GM08714 (cell line): ENCODE data around the gene EDC3.
"Not testable (repeated sequence)": the region's sequence is repeated elsewhere in the genome, so short reads cannot be mapped to it uniquely, and the experiment has no call there.

Experiments
- H3K4me3 ChIP-seq: fragments of 200-500 bp; sonication (Bioruptor generic); 2 replicates; pipeline ENCODE4 v1.5.1; 2014; ENCODE audit warnings: mild to moderate bottlenecking, low read length, inconsistent platforms
- ZNF274 ChIP-seq: IDR thresholded peaks from 2 replicates; pipeline ENCODE4 v1.6.1; 2012; ENCODE audit warnings: mild to moderate bottlenecking, low read depth, low read length

The EDC3 gene, protein sequence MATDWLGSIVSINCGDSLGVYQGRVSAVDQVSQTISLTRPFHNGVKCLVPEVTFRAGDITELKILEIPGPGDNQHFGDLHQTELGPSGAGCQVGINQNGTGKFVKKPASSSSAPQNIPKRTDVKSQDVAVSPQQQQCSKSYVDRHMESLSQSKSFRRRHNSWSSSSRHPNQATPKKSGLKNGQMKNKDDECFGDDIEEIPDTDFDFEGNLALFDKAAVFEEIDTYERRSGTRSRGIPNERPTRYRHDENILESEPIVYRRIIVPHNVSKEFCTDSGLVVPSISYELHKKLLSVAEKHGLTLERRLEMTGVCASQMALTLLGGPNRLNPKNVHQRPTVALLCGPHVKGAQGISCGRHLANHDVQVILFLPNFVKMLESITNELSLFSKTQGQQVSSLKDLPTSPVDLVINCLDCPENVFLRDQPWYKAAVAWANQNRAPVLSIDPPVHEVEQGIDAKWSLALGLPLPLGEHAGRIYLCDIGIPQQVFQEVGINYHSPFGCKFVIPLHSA

DNA sequence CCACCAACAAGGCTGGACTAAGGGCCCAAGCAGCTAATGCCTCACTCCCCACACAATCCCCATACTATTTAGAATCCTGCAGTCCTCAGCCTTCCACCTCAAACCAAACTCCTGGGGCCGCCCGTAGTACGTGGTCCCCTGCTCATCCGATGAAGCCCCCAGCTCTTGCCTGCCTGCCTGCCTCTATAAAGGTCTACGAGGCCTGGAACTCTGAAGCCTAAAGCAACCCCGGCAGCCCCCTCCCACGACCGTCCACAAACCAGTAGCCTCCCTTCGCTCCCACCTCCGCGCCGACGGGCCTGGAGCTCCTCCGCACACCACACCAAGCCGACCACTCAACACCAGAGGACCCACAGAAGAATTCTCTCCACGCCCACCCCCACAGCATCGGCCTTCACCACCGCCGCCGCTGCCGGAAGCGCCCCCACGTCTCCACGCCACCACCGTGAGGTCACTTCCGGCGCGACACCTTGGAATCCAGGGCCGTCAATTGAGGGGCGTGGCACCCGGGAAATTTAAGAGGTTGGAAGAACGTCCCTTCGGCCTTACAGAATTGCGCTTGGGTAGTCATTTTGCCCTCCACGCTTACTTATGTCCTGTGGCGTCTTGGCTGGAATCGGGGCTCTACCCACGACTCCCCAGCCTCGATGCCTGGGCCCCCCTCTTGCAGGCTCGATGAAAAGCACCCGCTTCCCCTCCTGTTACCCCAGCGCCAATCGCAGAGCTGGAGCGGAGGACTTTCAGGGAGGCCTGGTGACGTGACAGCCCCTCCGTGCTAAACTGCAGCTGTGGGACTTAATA, at the start of gene EDC3:
TSS of gene EDC3 (minus strand) at position 428 of the 801 bp plus-strand sequence. CDS start 20,900 bp downstream, outside the sequence.
- no peak for TF ChIP-seq ZNF274
- H3K4me3 ChIP-seq: peak within 1 kb of the TSS; percentile 90

DNA sequence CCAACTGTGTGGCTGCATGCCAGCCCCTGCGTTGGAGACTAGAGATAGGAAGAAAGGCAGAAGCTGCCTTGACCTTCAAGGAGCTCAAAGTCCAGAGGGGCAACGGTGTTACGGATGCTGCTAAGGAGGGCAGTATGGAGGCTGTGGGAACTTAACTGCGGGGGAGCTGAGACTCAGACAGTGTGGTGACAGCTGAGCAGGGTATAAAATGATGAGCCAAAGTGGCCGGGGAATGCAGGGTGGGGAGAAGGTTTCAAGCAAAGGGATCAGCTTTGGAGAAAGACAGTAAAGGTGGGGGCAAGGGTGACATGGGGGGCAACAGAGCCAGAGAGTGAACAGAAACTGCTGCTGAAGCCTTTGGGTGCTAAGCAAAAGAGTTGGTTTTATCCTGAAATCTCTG, 46.6 kb upstream of the EDC3 start:
- TF ChIP-seq ZNF274: no peak
- H3K4me3 ChIP-seq: no peak overlapping the region

DNA sequence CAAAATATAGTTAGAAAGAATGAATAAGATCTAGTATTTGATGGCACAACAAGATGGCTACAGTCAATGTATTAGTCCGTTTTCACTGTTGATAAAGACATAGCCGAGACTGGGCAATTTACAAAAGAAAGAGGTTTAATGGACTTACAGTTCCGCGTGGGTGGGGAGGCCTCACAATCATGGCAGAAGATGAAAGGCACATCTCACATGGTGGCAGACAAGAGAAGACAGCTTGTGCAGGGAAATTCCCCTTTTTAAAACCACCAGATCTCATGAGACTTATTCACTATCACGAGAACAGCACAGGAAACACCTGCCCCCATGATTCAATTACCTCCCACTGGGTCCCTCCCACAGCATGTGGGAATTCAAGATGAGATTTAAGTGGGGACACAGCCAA, 42.4 kb upstream of the EDC3 start:
- not testable (repeated sequence) for H3K4me3 ChIP-seq

DNA sequence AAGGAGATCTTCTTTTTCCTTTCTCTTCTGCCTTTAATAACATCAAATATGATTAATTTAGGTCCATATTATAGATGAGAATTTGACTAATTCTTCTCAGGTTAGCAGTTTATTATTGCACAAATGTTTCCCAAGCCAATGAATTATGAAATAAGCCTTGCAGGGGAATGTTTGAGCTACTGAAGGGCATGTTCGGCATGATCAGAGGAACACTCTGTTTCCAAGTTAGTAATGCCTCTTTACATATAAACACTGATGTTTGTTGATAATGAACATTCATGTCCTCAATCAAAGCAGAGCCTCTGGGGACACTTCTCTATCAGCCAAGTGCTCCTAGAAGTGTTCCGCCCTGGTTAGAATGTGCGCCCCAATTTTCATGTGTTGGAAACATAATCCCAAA, 39.5 kb upstream of the EDC3 start:
- TF ChIP-seq ZNF274: no peak
- no peak overlapping the region for H3K4me3 ChIP-seq

DNA sequence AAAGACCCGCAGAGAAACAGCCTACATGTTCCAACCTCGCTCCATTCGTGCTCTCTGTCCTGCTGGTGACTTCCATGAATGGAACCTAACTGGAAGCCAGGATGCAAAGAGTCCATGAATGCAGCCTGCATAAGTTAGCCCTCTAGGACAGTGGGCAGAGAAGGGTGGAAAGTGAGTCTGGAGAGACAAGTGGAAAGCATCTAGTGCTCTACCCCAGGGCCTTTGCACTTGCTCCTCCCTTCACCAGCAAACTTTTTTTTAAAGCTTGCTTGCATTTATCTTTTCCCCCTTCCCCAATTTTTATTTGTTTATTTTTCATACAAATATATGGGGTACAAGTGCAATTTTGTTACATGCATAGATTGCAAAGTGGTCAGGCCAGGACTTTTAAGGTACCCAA, 37.4 kb upstream of the EDC3 start:
- TF ChIP-seq ZNF274: no peak
- H3K4me3 ChIP-seq: no peak overlapping the region

DNA sequence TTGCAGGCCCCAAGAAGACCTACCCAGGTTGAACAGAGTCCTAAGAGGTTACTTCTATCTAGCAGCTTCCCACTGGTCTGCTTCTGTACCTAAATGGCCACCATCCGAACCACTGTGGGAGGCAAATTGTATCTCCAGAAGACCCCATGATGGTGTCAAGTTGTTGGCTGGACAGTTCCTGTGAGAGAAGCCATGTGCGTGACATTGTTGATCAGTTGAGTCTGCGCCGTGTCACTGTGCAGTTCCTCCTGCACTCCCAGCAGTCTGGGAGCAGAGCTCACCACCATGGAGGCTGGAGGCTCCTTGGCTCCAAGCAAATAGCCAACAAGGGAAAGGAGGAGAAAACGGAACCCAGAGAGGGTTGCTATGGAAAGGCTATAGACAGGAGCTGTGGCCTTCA, 37.0 kb upstream of the EDC3 start:
- H3K4me3 ChIP-seq: no peak overlapping the region

DNA sequence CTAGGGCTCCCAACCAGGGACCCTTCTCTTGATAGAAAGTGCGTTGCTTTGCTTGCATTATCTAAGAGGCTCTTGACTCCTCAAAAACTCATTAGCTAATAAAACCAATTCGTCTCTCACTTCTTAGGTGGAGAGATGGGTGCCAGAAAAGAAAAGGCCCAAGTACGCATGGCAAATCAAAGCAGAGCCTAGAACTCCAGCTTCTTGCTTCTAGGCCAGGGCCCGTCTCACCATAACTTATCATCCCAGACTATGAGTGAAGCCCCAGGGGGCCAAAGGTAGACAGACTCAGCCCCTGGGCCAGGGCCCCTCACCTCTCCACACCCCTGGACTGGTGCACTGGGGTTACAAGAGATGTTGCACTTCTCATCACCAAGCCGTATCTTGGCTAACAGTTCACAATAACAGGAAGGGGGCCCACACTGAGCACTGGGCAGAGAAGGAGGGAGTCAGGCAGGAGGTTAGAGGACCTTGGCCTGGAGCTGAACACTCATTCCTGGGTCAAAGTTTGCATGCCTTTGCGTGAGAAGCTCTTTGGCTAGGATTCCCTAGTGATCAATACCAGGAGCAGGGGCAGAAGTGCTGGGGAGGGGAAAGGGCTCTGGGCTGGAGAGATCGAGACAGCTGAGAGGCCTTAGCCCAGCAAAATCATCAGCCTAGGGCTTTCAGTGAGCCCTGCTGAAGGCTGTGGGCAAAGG, 34.9 kb upstream of the EDC3 start:
- no peak for TF ChIP-seq ZNF274
- H3K4me3 ChIP-seq: no peak overlapping the region

More for the DNA sequence above, 37.0 kb upstream of the EDC3 start:
- TF ChIP-seq ZNF274: no peak

DNA sequence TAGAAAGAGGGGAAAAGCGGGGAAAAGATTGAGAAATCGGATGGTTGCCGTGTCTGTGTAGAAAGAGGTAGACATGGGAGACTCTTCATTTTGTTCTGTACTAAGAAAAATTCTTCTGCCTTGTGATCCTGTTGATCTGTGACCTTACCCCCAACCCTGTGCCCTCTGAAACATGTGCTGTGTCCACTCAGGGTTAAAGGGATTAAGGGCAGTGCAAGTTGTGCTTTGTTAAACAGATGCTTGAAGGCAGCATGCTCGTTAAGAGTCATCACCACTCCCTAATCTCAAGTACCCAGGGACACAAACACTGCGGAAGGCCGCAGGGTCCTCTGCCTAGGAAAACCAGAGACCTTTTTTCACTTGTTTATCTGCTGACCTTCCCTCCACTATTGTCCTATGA, 33.5 kb upstream of the EDC3 start:
- not testable (repeated sequence) for H3K4me3 ChIP-seq

DNA sequence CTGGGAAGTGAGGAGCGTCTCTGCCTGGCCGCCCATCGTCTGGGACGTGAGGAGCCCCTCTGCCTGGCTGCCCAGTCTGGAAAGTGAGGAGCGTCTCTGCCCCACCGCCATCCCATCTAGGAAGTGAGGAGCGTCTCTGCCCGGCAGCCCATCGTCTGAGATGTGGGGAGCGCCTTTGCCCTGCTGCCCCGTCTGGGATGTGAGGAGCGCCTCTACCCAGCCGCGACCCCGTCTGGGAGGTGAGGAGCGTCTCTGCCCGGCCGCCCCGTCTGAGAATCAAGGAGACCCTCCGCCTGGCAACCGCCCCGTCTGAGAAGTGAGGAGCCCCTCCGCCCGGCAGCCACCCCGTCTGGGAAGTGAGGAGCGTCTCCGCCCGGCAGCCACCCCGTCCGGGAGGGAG, 32.9 kb upstream of the EDC3 start:
- H3K4me3 ChIP-seq: not testable (repeated sequence)

DNA sequence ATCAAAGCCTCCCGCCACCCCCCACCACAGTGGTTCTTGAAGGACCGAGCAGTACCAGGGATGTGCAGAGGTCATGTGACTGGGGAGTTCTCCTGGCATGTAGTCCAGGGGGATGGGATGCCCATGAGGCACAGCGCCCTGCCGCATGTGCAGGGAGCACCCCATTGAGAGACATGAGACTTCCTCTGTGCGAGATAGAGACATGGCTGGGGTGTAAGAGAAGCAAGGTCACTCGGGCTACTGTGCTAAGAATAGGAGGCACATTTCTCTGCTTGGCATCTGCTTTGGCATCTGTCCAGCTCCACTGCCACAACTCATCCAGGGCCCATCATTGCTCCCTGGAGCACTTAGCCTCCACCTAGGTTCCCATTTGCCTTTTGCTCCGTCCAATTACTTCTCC, 31.9 kb upstream of the EDC3 start:
- no peak overlapping the region for H3K4me3 ChIP-seq
- no peak for TF ChIP-seq ZNF274

DNA sequence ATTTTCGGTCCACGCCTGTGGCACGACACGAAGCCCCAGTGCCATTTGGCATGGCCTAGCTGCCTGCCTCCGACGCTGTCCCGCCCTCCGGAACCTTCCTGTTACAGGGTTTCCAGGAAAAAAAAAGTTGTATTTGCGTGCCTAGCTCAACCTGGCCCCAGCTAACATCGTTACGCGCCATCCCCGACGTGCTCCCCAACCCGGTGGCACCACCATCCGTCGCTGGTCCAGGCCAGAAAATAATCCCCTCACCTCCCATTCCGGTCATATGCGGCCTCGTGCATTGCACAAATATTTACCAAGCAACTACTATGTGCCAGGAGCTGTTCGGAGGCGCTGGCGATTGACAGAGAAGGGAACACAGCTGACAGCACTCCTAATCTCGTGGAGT, 30.9 kb upstream of the EDC3 start:
- peak overlapping the region; percentile 30; the same call in 1 of the 2 replicates for H3K4me3 ChIP-seq
- no peak for TF ChIP-seq ZNF274

DNA sequence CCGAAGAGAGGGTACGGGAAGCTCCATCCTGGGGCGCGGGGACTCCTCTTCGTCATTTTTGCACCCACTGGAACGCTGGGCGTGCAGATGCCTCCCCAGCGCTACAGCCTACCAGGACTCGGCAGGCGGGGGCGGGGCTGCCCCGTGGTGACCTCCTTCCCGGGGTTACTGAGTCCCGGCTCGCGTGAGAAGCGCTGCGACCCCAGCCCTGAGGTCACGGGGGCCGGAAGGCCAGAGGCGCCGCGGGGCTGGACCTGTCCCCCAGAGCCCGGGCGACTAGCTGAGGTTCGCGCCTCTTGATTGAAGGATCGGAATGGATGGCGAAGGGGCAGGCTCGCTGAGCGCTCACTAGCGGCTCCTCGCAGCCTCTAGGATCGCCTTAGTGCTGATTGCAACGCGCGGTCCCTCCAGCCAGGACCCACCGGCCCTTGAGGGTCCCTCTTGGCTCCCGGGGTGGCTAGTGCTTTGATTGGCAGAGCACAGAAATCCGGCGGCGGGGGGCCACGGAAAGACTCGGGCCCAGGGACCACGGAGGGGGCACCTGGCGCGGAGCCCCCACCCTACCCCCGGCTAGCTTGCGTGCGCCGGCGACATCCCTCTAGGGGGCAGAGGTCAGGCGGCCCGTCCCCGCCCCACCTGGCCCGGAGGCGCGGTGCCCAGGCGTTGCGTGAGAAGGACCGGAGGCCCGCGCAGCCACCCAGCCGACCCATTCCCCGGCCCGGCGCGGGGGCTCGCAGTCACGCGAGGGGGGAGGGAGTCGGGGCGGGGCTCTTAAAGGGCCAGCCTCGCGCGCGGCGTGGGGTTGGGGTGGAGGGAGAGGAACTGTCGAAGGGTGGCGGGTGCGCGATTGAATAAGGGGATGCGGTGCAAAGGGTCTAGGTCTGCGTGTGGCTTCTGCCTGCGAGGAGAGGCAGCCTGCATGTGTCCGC, 30.3 kb upstream of the EDC3 start:
- no peak for TF ChIP-seq ZNF274
- H3K4me3 ChIP-seq: peak overlapping the region; percentile 30; the same call in 1 of the 2 replicates

DNA sequence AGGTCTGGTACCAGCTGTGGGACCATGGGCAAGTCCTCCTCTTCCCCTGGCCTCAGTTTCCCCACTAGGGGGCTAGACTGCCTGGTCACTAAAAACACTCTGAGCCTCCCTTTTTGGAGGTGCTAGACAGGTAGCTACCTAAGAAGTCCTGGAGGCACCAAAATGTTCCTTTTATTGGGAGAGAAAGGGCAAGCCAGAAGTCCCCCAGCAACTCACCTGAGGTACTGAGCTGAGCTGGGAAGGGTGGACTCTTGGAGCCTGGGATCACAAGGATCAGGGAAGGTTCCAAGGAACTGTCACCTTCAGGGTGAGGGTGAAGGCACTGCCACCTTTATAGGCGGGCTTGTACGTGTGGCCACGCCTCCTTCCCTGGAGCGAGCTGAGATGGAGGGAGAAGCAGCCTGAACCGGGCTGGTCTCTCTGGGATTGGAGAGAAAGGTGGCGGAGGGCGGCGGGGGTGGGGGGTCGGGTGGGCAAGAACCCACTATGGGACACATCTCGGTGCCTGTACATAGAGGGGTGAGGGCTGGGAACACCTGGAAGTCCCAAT, 29.5 kb upstream of the EDC3 start, which contains the start of gene CYP1A1:
TSS of gene CYP1A1 (minus strand) at position 304 of the 550 bp plus-strand sequence. CDS start 2,431 bp downstream, outside the sequence.
- TF ChIP-seq ZNF274: no peak
- peak within 1 kb of the TSS; percentile 30; the same call in 1 of the 2 replicates for H3K4me3 ChIP-seq
